ENCODE data around the gene C19orf53.

DNA sequence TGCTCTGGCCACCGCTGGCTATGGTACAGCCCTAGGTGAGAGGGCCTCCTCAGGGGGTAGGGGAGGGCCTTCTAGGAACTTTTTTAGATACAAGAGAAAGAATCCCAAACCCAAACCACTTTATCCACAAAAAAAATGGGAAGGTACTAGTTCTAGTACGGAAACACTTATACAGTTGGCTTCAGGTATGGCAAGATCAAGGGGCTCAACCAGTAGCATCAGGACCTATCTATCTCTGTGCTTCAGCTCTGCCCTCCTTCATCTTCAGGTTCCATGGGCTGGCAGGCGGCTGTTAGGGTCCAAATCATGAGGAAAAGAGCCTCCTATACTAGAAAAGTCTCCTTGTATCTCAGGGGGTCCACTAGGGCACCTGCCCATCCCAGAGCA lies 8.2 kb upstream of the C19orf53 start:
- TF ChIP-seq, protein P1, sequence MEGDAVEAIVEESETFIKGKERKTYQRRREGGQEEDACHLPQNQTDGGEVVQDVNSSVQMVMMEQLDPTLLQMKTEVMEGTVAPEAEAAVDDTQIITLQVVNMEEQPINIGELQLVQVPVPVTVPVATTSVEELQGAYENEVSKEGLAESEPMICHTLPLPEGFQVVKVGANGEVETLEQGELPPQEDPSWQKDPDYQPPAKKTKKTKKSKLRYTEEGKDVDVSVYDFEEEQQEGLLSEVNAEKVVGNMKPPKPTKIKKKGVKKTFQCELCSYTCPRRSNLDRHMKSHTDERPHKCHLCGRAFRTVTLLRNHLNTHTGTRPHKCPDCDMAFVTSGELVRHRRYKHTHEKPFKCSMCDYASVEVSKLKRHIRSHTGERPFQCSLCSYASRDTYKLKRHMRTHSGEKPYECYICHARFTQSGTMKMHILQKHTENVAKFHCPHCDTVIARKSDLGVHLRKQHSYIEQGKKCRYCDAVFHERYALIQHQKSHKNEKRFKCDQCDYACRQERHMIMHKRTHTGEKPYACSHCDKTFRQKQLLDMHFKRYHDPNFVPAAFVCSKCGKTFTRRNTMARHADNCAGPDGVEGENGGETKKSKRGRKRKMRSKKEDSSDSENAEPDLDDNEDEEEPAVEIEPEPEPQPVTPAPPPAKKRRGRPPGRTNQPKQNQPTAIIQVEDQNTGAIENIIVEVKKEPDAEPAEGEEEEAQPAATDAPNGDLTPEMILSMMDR (IDR thresholded peaks at IDR 0.05): no peak
- TF ChIP-seq POLR2A (IDR thresholded peaks at IDR 0.05) (no peak), POLR2AphosphoS5 (IDR thresholded peaks at IDR 0.05) (no peak)
